GM12878 (cell line): ENCODE measurements around the gene ASIC5.

Experiments
- ESRRA ChIP-seq: IDR thresholded peaks from 2 replicates; pipeline ENCODE4 v1.6.1; 2012; ENCODE audit warnings: mild to moderate bottlenecking, low read length, improper control_type of control experiment
- MAX ChIP-seq: IDR thresholded peaks from 2 replicates; pipeline ENCODE4 v1.6.1; 2012; ENCODE audit warnings: low read depth, low read length, improper control_type of control experiment
- REST ChIP-seq: IDR thresholded peaks from 2 replicates; pipeline ENCODE4 v1.6.1; 2012; ENCODE audit warnings: mild to moderate bottlenecking, low read depth, low read length

DNA sequence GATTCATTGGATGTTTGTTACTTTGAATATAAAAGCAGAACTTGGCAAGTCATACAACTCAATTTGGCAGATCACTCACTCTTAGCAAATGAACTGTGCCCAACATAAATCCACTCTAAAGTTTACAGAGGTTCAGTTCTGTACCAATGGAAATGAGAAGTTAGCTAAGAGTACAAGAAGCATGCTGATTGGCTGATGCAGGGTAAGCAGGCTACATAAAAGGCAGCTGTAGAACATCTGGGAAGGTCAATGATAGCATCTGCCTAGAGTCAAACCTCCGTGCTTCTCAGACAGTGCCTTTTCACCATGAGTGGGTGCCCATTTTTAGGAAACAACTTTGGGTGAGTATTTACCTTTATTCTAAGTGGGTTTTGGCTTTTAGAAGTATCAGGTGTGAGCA, 37.4 kb upstream of the ASIC5 start, which contains the start of gene TDO2:
- TF ChIP-seq REST (no peak), MAX (no peak), ESRRA (no peak)
